Measurements from ENCODE around the gene HSD17B3.
A peak's percentile ranks its signal among the peaks of the same experiment; 100 is the strongest.

Gene HSD17B3

DNA sequence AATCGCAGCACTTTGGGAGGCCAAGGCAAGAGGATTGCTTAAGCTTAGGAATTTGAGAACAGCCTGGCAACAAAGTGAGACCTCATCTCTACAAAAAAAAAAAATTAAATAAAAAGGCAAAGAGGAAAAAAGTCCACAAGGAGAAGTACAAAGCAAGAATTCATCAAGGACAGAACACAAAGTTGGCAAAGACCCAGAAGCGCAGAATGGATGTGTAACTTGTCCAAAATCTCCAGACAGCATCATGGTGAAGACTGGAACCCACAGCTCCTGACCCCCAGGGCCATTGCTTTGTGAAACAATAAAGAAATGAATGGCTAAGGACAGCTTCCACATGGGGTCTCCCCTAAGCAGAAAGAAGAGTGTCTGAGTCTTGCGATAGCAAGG, 7.8 kb downstream of the HSD17B3 start:
- H2AFZ ChIP-seq (ENCODE audit: insufficient read depth, low read length, poor library complexity) = no peak overlapping the region
- no peak overlapping the region for H2BK12ac ChIP-seq (ENCODE audit: low read length)
- no peak overlapping the region for H3K23ac ChIP-seq (ENCODE audit: low read length)
- no peaks in the 10 kb centered on the region for H3K27me3 ChIP-seq (ENCODE audit: insufficient read depth, low read length)
- no peaks in the 10 kb centered on the region for H3K36me3 ChIP-seq (ENCODE audit: control insufficient read depth in 1 of 2, insufficient read depth in 2 of 2, low read length in 2 of 2)
- H2AK5ac ChIP-seq (ENCODE audit: low read length) = no peak overlapping the region
- H4K8ac ChIP-seq (ENCODE audit: low read depth, low read length) = no peak overlapping the region
- no peaks in the 10 kb centered on the region for H3K4me1 ChIP-seq (ENCODE audit: control insufficient read depth in 1 of 2, insufficient read depth in 2 of 2, low read length in 2 of 2)
- WGBS (ENCODE audit: extremely low coverage, insufficient coverage, insufficient read length) = no CpG with 5 or more reads among the region's 3 CpGs
- H2BK5ac ChIP-seq (ENCODE audit: low read depth, low read length, poor library complexity) = no peak overlapping the region
- H3K9ac ChIP-seq (ENCODE audit: low read length) = no peak overlapping the region
- H3K9me3 ChIP-seq (ENCODE audit: insufficient read depth, low read depth, low read length) = peaks cover 3% of the 10 kb centered on the region
- H3K4me3 ChIP-seq (ENCODE audit: low read depth, low read length) = no peak overlapping the region
- no peak overlapping the region for H3K4ac ChIP-seq (ENCODE audit: low read depth, low read length)
- H3K79me2 ChIP-seq (ENCODE audit: control insufficient read depth, insufficient read depth, low read length, poor library complexity) = no peaks in the 10 kb centered on the region
- H3K79me1 ChIP-seq (ENCODE audit: low read length) = no peaks in the 10 kb centered on the region
- no peak overlapping the region for H4K91ac ChIP-seq (ENCODE audit: low read depth, low read length)
- H2BK120ac ChIP-seq (ENCODE audit: insufficient read depth, low read length, poor library complexity) = no peak overlapping the region
- H4K12ac ChIP-seq (ENCODE audit: low read depth, low read length) = no peak overlapping the region
- H3K18ac ChIP-seq (ENCODE audit: low read length) = no peak overlapping the region
- H3K27ac ChIP-seq (ENCODE audit: low read depth, low read length) = no peak overlapping the region
- no peak overlapping the region for H3K4me2 ChIP-seq (ENCODE audit: low read length)
- DNase-seq = no peak
- no peak overlapping the region for H3K14ac ChIP-seq (ENCODE audit: low read length)

GRCh38 chr9:96293498-96294158, 8.3 kb downstream of the HSD17B3 start:
- no peak overlapping the region for H2BK12ac ChIP-seq (ENCODE audit: low read length)
- no peaks in the 10 kb centered on the region for H3K27me3 ChIP-seq (ENCODE audit: insufficient read depth, low read length)
- H3K14ac ChIP-seq (ENCODE audit: low read length) = no peak overlapping the region
- H2AFZ ChIP-seq (ENCODE audit: insufficient read depth, low read length, poor library complexity) = no peak overlapping the region
- H3K79me1 ChIP-seq (ENCODE audit: low read length) = no peaks in the 10 kb centered on the region
- DNase-seq = no peak
- no peak overlapping the region for H2BK120ac ChIP-seq (ENCODE audit: insufficient read depth, low read length, poor library complexity)
- H3K79me2 ChIP-seq (ENCODE audit: control insufficient read depth, insufficient read depth, low read length, poor library complexity) = no peaks in the 10 kb centered on the region
- H4K8ac ChIP-seq (ENCODE audit: low read depth, low read length) = no peak overlapping the region
- H3K9ac ChIP-seq (ENCODE audit: low read length) = no peak overlapping the region
- WGBS (ENCODE audit: extremely low coverage, insufficient coverage, insufficient read length) = no CpG with 5 or more reads among the region's 3 CpGs
- no peaks in the 10 kb centered on the region for H3K4me1 ChIP-seq (ENCODE audit: control insufficient read depth in 1 of 2, insufficient read depth in 2 of 2, low read length in 2 of 2)
- no peak overlapping the region for H3K4me3 ChIP-seq (ENCODE audit: low read depth, low read length)
- no peaks in the 10 kb centered on the region for H3K36me3 ChIP-seq (ENCODE audit: control insufficient read depth in 1 of 2, insufficient read depth in 2 of 2, low read length in 2 of 2)
- H2BK5ac ChIP-seq (ENCODE audit: low read depth, low read length, poor library complexity) = no peak overlapping the region
- no peak overlapping the region for H2AK5ac ChIP-seq (ENCODE audit: low read length)
- no peak overlapping the region for H3K4ac ChIP-seq (ENCODE audit: low read depth, low read length)
- no peak overlapping the region for H4K91ac ChIP-seq (ENCODE audit: low read depth, low read length)
- H3K23ac ChIP-seq (ENCODE audit: low read length) = no peak overlapping the region
- H4K12ac ChIP-seq (ENCODE audit: low read depth, low read length) = no peak overlapping the region
- H3K18ac ChIP-seq (ENCODE audit: low read length) = no peak overlapping the region
- H3K9me3 ChIP-seq (ENCODE audit: insufficient read depth, low read depth, low read length) = peaks cover 3% of the 10 kb centered on the region
- no peak overlapping the region for H3K4me2 ChIP-seq (ENCODE audit: low read length)
- H3K27ac ChIP-seq (ENCODE audit: low read depth, low read length) = no peak overlapping the region

DNA sequence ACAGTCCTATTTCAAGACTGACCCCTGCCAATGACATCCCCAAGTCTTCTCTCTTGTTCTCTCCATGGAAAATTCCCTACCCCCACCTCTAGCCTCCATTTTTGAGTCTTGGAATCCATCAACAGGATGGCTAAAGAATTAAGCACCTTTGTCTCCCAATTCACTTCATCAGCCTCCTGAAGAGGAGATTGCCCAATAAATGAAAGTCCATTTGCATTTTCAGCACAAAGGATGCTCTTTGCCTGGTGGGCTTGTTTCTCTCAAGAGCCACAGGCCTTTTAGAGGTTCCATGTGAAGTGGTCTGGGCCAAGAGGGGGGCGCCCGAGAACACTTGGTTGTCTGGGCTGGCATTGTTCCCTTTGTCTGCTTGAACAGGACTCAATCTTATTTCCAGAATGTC, 12.6 kb downstream of the HSD17B3 start:
- Histone ChIP-seq H3K4ac (ENCODE audit: low read depth, low read length) (no peak overlapping the region), H3K9me3 (ENCODE audit: insufficient read depth, low read depth, low read length) (peaks cover 3% of the 10 kb centered on the region), H4K8ac (ENCODE audit: low read depth, low read length) (no peak overlapping the region), H2AFZ (ENCODE audit: insufficient read depth, low read length, poor library complexity) (no peak overlapping the region), H3K27ac (ENCODE audit: low read depth, low read length) (no peak overlapping the region), H3K14ac (ENCODE audit: low read length) (no peak overlapping the region), H2BK5ac (ENCODE audit: low read depth, low read length, poor library complexity) (no peak overlapping the region), H2BK120ac (ENCODE audit: insufficient read depth, low read length, poor library complexity) (no peak overlapping the region), H3K79me2 (ENCODE audit: control insufficient read depth, insufficient read depth, low read length, poor library complexity) (no peaks in the 10 kb centered on the region), H3K36me3 (ENCODE audit: control insufficient read depth in 1 of 2, insufficient read depth in 2 of 2, low read length in 2 of 2) (no peaks in the 10 kb centered on the region), H4K12ac (ENCODE audit: low read depth, low read length) (no peak overlapping the region), H3K4me2 (ENCODE audit: low read length) (no peak overlapping the region), H2BK12ac (ENCODE audit: low read length) (no peak overlapping the region), H3K4me3 (ENCODE audit: low read depth, low read length) (no peak overlapping the region), H3K4me1 (ENCODE audit: control insufficient read depth in 1 of 2, insufficient read depth in 2 of 2, low read length in 2 of 2) (no peaks in the 10 kb centered on the region), H3K23ac (ENCODE audit: low read length) (no peak overlapping the region), H3K27me3 (ENCODE audit: insufficient read depth, low read length) (no peaks in the 10 kb centered on the region), H2AK5ac (ENCODE audit: low read length) (no peak overlapping the region), H3K18ac (ENCODE audit: low read length) (no peak overlapping the region), H4K91ac (ENCODE audit: low read depth, low read length) (no peak overlapping the region), H3K9ac (ENCODE audit: low read length) (no peak overlapping the region), H3K79me1 (ENCODE audit: low read length) (no peaks in the 10 kb centered on the region)
- no peak for DNase-seq
- no CpG with 5 or more reads among the region's 2 CpGs for WGBS (ENCODE audit: extremely low coverage, insufficient coverage, insufficient read length)

DNA sequence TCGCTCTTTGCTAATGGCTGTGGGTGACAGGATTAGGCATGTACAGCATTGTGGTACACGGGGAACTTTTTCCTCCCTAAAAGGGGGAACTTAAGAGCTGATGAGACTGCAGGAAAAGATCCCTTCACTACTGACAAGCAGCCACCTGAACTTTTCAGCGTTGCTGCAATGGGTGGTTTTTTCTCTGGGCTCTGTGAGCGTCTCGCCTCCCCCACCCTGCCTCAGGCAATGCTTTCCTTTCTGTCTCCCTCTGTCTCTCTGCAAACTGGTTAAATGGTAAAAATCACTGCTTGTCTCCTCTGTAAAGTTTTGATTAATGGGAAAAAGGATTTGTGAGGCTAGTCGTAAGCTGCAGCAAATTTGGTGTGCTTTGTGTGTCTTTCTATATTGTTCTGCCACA, 20.3 kb downstream of the HSD17B3 start:
- Histone ChIP-seq H4K12ac (ENCODE audit: low read depth, low read length) (peak overlapping the region; percentile 18), H3K9me3 (ENCODE audit: insufficient read depth, low read depth, low read length) (no peaks in the 10 kb centered on the region), H4K8ac (ENCODE audit: low read depth, low read length) (peak overlapping the region; percentile 73), H3K79me1 (ENCODE audit: low read length) (peaks cover 18% of the 10 kb centered on the region), H3K4me3 (ENCODE audit: low read depth, low read length) (no peak overlapping the region), H2BK12ac (ENCODE audit: low read length) (peak overlapping the region; percentile 99), H3K23ac (ENCODE audit: low read length) (no peak overlapping the region), H3K79me2 (ENCODE audit: control insufficient read depth, insufficient read depth, low read length, poor library complexity) (no peaks in the 10 kb centered on the region), H4K91ac (ENCODE audit: low read depth, low read length) (peak overlapping the region; percentile 94), H3K36me3 (ENCODE audit: control insufficient read depth in 1 of 2, insufficient read depth in 2 of 2, low read length in 2 of 2) (no peaks in the 10 kb centered on the region), H3K18ac (ENCODE audit: low read length) (peak overlapping the region; percentile 65), H2BK120ac (ENCODE audit: insufficient read depth, low read length, poor library complexity) (peak overlapping the region; percentile 94), H2AK5ac (ENCODE audit: low read length) (no peak overlapping the region), H3K14ac (ENCODE audit: low read length) (peak overlapping the region; percentile 79), H3K9ac (ENCODE audit: low read length) (no peak overlapping the region), H3K4ac (ENCODE audit: low read depth, low read length) (no peak overlapping the region), H3K4me1 (ENCODE audit: control insufficient read depth in 1 of 2, insufficient read depth in 2 of 2, low read length in 2 of 2) (peaks cover 15% of the 10 kb centered on the region in 2 experiments), H2AFZ (ENCODE audit: insufficient read depth, low read length, poor library complexity) (peak overlapping the region; percentile 35), H2BK5ac (ENCODE audit: low read depth, low read length, poor library complexity) (peak overlapping the region; percentile 95), H3K27ac (ENCODE audit: low read depth, low read length) (peak overlapping the region; percentile 77), H3K27me3 (ENCODE audit: insufficient read depth, low read length) (no peaks in the 10 kb centered on the region), H3K4me2 (ENCODE audit: low read length) (peak overlapping the region; percentile 24)
- no CpG with 5 or more reads among the region's 6 CpGs for WGBS (ENCODE audit: extremely low coverage, insufficient coverage, insufficient read length)
- DNase-seq = peak in 1 of 2 donors; percentile 17

Measured in trophoblast cell (in vitro differentiated cells and primary cell).